Fibroblast of lung (primary cell): ENCODE data around the gene TMEM9.

ENCODE experiments used
- CTCF ChIP-seq, 2 donors: IDR thresholded peaks in 1 of 2; conservative IDR thresholded peaks in 1 of 2; 1 replicate in 1 of 2; 2 replicates in 1 of 2; pipeline ENCODE4 v1.5.1; 2011 to 2012; ENCODE audit warnings: low read length in 2 of 2, control low read depth in 1 of 2, inconsistent platforms in 1 of 2, low read depth in 1 of 2, mild to moderate bottlenecking in 1 of 2
- EZH2 ChIP-seq: IDR thresholded peaks from 2 replicates; pipeline ENCODE4 v1.5.1; 2012; ENCODE audit warnings: low read length, control low read depth, mild to moderate bottlenecking; ENCODE audit errors: missing control alignments

- TF ChIP-seq EZH2: no peak
- no peak for TF ChIP-seq CTCF (conservative IDR thresholded peaks at IDR 0.05 in 1 of 2, IDR thresholded peaks at IDR 0.05 in 1 of 2; ENCODE audit: low read depth in 1 of 2, low read length in 2 of 2)
These were observed 13.4 kb downstream of the TMEM9 start for GRCh38 chr1:201140941-201141260.
